A673 (cell line): Measurements from ENCODE around the gene SSR1.

Experiments
- EZH2 ChIP-seq: fragments of 200-600 bp; sonication (generic); IDR thresholded peaks from 2 replicates; pipeline ENCODE4 v1.6.1; 2017; ENCODE audit warnings: borderline replicate concordance, low read depth, mild to moderate bottlenecking, mixed read lengths, antibody characterized with exemption, low read length; ENCODE audit not compliant: poor library complexity, severe bottlenecking
- TF ChIP-seq, protein P1 (sequence below): fragments of 300-800, 200-600 bp; sonication (generic); conservative IDR thresholded peaks from 2 replicates; pipeline ENCODE4 v1.5.1; 2017; ENCODE audit warnings: low read depth, mild to moderate bottlenecking, antibody characterized with exemption, low read length, moderate library complexity, mixed read lengths

DNA sequence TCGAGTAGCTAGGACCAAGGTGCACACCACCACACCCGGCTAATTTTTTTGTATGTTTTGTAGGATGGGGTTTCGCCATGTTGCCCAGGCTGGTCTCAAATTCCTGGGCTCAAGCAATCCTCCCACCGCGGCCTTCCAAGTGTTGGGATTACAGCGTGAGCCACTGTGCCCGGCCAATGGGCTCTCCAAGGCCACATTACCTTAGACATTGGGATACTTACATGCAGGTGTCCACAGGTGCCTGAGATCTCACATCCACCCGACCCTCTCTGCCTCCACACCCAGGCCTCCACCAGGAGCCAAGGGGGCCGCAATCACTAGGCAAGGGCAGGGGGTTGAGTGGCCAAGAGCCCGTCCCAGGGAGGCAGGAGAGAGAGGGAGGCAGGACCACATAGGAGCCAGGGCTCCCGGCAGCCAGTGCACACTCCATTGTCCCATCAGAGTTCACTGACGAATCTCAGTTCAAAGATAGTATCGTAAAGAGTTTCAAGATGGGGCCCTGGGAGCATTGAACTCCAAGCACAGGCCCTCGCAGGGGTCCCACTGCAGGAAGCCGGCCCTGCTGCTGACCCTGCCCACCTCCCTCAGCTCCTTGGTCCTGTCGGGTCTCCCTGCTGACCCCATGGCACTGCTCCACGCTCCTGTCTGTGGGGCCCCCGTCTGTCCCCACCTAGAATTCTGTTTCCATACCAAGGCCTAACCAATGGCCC, 55.3 kb downstream of the SSR1 start:
- TF ChIP-seq, protein P1, sequence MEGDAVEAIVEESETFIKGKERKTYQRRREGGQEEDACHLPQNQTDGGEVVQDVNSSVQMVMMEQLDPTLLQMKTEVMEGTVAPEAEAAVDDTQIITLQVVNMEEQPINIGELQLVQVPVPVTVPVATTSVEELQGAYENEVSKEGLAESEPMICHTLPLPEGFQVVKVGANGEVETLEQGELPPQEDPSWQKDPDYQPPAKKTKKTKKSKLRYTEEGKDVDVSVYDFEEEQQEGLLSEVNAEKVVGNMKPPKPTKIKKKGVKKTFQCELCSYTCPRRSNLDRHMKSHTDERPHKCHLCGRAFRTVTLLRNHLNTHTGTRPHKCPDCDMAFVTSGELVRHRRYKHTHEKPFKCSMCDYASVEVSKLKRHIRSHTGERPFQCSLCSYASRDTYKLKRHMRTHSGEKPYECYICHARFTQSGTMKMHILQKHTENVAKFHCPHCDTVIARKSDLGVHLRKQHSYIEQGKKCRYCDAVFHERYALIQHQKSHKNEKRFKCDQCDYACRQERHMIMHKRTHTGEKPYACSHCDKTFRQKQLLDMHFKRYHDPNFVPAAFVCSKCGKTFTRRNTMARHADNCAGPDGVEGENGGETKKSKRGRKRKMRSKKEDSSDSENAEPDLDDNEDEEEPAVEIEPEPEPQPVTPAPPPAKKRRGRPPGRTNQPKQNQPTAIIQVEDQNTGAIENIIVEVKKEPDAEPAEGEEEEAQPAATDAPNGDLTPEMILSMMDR, result no peak
- no peak for TF ChIP-seq EZH2
